Right atrium auricular region (tissue), 2 donors: ENCODE measurements around the gene SDC3. TPM values are rescaled to one million over a fixed set of nuclear protein-coding genes. Genes with fewer than 3 reads are reported as not detected.
A peak's percentile ranks its signal among the peaks of the same experiment; 100 is the strongest.

Source experiments
- DNase-seq: peaks from one replicate; pipeline ENCODE4 v3.0.0-alpha.2; 2019; ENCODE audit warnings: low spot score
- H3K27ac ChIP-seq, 2 donors: fragments of 200-600 bp; sonication (generic); 1 replicate in 1 of 2; 2 replicates in 1 of 2; pipeline ENCODE4 v1.5.1; 2016 to 2019
- H3K27me3 ChIP-seq, 2 donors: fragments of 200-600 bp; sonication (generic); one replicate each; pipeline versions ENCODE4 v1.5.1 to v1.6.0; 2017 to 2019
- H3K36me3 ChIP-seq: fragments of 200-600 bp; sonication (generic); one replicate; pipeline ENCODE4 v1.5.1; 2016
- H3K4me1 ChIP-seq, 2 donors: fragments of 200-600 bp; sonication (generic); one replicate each; pipeline versions ENCODE4 v1.5.1 to v1.6.0; 2017 to 2019
- H3K4me3 ChIP-seq, 2 donors: fragments of 200-600 bp; sonication (generic); 1 replicate in 1 of 2; 2 replicates in 1 of 2; pipeline ENCODE4 v1.5.1; 2017 to 2019; ENCODE audit warnings: mild to moderate bottlenecking in 1 of 2, moderate library complexity in 1 of 2
- H3K9me3 ChIP-seq, 2 donors: fragments of 200-600 bp; sonication (generic); one replicate each; pipeline ENCODE4 v1.5.1; 2019
- CTCF ChIP-seq, 2 donors: fragments of 200-600 bp; sonication (generic); IDR thresholded peaks; one replicate each; pipeline ENCODE4 v1.5.1; 2019; ENCODE audit warnings: antibody characterized with exemption in 2 of 2
- total RNA-seq, 2 donors: library from RNA; depleted of rRNA; stranded (reverse); fragments of >200 nt; gene quantifications; one replicate each; pipeline ENCODE4 v1.1.0, GENCODE V29; 2016

SDC3 gene
- total RNA-seq, 2 donors from 2014 or later = 15.9 to 43.8 TPM

GRCh38 chr1:30888975-30889374 lies 19.6 kb downstream of the SDC3 start:
- DNase-seq = no peak
- Histone ChIP-seq H3K4me1 (peaks cover 0 to 54% of the 10 kb centered on the region in 2 donors), H3K4me3 (no peak overlapping the region), H3K27me3 (no peaks in the 10 kb centered on the region), H3K36me3 (no peaks in the 10 kb centered on the region), H3K9me3 (no peaks in the 10 kb centered on the region), H3K27ac (peak overlapping the region; percentile 69 to 85)
- no peak for TF ChIP-seq CTCF (IDR thresholded peaks at IDR 0.05)

- H3K4me3 ChIP-seq = no peak overlapping the region
- H3K27me3 ChIP-seq = no peaks in the 10 kb centered on the region
- H3K36me3 ChIP-seq = no peaks in the 10 kb centered on the region
- TF ChIP-seq CTCF (IDR thresholded peaks at IDR 0.05) = no peak
- peak; percentile 72 for DNase-seq
- H3K9me3 ChIP-seq = no peaks in the 10 kb centered on the region
- H3K27ac ChIP-seq = peak overlapping the region; percentile 69 to 85
- H3K4me1 ChIP-seq = peaks cover 0 to 54% of the 10 kb centered on the region in 2 donors
Measured at GRCh38 chr1:30888391-30888790, 20.2 kb downstream of the SDC3 start.

GRCh38 chr1:30887485-30888315 lies 20.9 kb downstream of the SDC3 start:
- DNase-seq = no peak

GRCh38 chr1:30886710-30887428 lies 21.7 kb downstream of the SDC3 start:
- Histone ChIP-seq H3K36me3 (no peaks in the 10 kb centered on the region), H3K4me1 (peaks cover 0 to 49% of the 10 kb centered on the region in 2 donors), H3K4me3 (no peak overlapping the region), H3K9me3 (no peaks in the 10 kb centered on the region), H3K27me3 (no peaks in the 10 kb centered on the region), H3K27ac (no peak overlapping the region)
- DNase-seq = no peak
- no peak for TF ChIP-seq CTCF (IDR thresholded peaks at IDR 0.05)

More at GRCh38 chr1:30887485-30888315, 20.9 kb downstream of the SDC3 start:
- no peaks in the 10 kb centered on the region for H3K36me3 ChIP-seq
- H3K27ac ChIP-seq = peak overlapping the region; percentile 69 to 85
- H3K9me3 ChIP-seq = no peaks in the 10 kb centered on the region
- no peaks in the 10 kb centered on the region for H3K27me3 ChIP-seq
- peaks cover 0 to 50% of the 10 kb centered on the region in 2 donors for H3K4me1 ChIP-seq
- no peak for TF ChIP-seq CTCF (IDR thresholded peaks at IDR 0.05)
- no peak overlapping the region for H3K4me3 ChIP-seq

GRCh38 chr1:30885570-30886522 lies 22.7 kb downstream of the SDC3 start:
- peak overlapping the region in 1 of 2 donors; percentile 17 for H3K27ac ChIP-seq
- H3K4me1 ChIP-seq = peaks cover 0 to 43% of the 10 kb centered on the region in 2 donors
- TF ChIP-seq CTCF (IDR thresholded peaks at IDR 0.05) = no peak
- no peak for DNase-seq
- H3K27me3 ChIP-seq = no peaks in the 10 kb centered on the region
- H3K4me3 ChIP-seq = no peak overlapping the region
- H3K36me3 ChIP-seq = no peaks in the 10 kb centered on the region
- no peaks in the 10 kb centered on the region for H3K9me3 ChIP-seq
